SU-DHL-6 (cell line): ENCODE data around the gene CD2.

Experiments
- H2AFZ ChIP-seq: fragments of 200-600 bp; sonication (generic); 2 replicates; pipeline ENCODE4 v1.6.1; 2014; ENCODE audit warnings: low read depth, mild to moderate bottlenecking, moderate library complexity, mixed read lengths, antibody characterized with exemption, low read length; ENCODE audit not compliant: severe bottlenecking
- H3F3A ChIP-seq: fragments of 200-600 bp; shearing (Covaris generic); 2 replicates; pipeline ENCODE4 v1.6.0; 2016; ENCODE audit warnings: antibody characterized with exemption, mild to moderate bottlenecking; ENCODE audit not compliant: insufficient read depth
- H3K27ac ChIP-seq: fragments of 200-600 bp; sonication (generic); 2 replicates; pipeline ENCODE4 v1.5.1; 2016; ENCODE audit warnings: low read depth, mild to moderate bottlenecking, low read length, moderate library complexity, mixed read lengths
- H3K27me3 ChIP-seq: fragments of 200-600 bp; sonication (generic), shearing (Covaris generic); 2 replicates; pipeline ENCODE4 v1.6.0; 2014; ENCODE audit warnings: mild to moderate bottlenecking, low read length
- H3K36me3 ChIP-seq: fragments of 200-600 bp; sonication (generic); 2 replicates; pipeline ENCODE4 v1.6.1; 2014; ENCODE audit warnings: mild to moderate bottlenecking, low read length, mixed read lengths
- H3K4me2 ChIP-seq: fragments of 300-600, 200-600 bp; shearing (Covaris generic), sonication (generic); 2 replicates; pipeline ENCODE4 v1.6.0; 2014; ENCODE audit warnings: low read length, low read depth, mild to moderate bottlenecking; ENCODE audit not compliant: poor library complexity, severe bottlenecking
- H3K4me3 ChIP-seq: fragments of 200-600 bp; sonication (generic); 2 replicates; pipeline ENCODE4 v1.5.1; 2014; ENCODE audit warnings: antibody characterized with exemption, low read length, mild to moderate bottlenecking, mixed read lengths; ENCODE audit not compliant: insufficient read depth, poor library complexity, severe bottlenecking
- H3K79me2 ChIP-seq: fragments of 200-600 bp; sonication (generic); 2 replicates; pipeline ENCODE4 v1.6.1; 2014; ENCODE audit warnings: mild to moderate bottlenecking, low read length, moderate library complexity; ENCODE audit not compliant: insufficient read depth
- H3K9ac ChIP-seq: fragments of 200-600 bp; sonication (generic); 2 replicates; pipeline ENCODE4 v1.7.0; 2014; ENCODE audit warnings: mild to moderate bottlenecking, low read length
- H3K9me2 ChIP-seq: fragments of 200-600 bp; sonication (generic); replicated peaks from 2 replicates; pipeline ENCODE4 v1.6.1; 2014; ENCODE audit warnings: low read length; ENCODE audit not compliant: insufficient read depth
- H3K9me3 ChIP-seq: fragments of 200-600 bp; sonication (generic); 2 replicates; pipeline ENCODE4 v1.6.1; 2014; ENCODE audit warnings: low read length, mixed read lengths; ENCODE audit not compliant: insufficient read depth
- H4K20me1 ChIP-seq: fragments of 200-600 bp; sonication (generic); 2 replicates; pipeline ENCODE4 v1.6.1; 2014; ENCODE audit warnings: low read depth, mild to moderate bottlenecking, antibody characterized with exemption, low read length, moderate library complexity, mixed read lengths
- CTCF ChIP-seq: fragments of 200-600 bp; sonication (generic); IDR thresholded peaks from one replicate; pipeline ENCODE4 v1.5.1; 2017; ENCODE audit warnings: antibody characterized with exemption, mild to moderate bottlenecking, low read length, moderate library complexity; ENCODE audit not compliant: insufficient read depth, poor library complexity, severe bottlenecking
- EZH2phosphoT487 ChIP-seq: fragments of 200-600 bp; sonication (generic), shearing (Covaris generic); conservative IDR thresholded peaks from 2 replicates; pipeline ENCODE4 v1.6.1; 2018; ENCODE audit warnings: mild to moderate bottlenecking, antibody characterized with exemption, low read length, moderate library complexity, mixed read lengths

The CD2 gene

GRCh38 chr1:116763787-116764465 is 9.7 kb downstream of the CD2 start:
- no peak overlapping the region for H2AFZ ChIP-seq
- no peak overlapping the region for H3K4me3 ChIP-seq

GRCh38 chr1:116764466-116764898 is 10.3 kb downstream of the CD2 start:
- Histone ChIP-seq H3K79me2 (no peaks in the 10 kb centered on the region), H3K9me2 (no peaks in the 10 kb centered on the region), H3F3A (no peaks in the 10 kb centered on the region), H3K36me3 (no peaks in the 10 kb centered on the region), H2AFZ (no peak overlapping the region), H3K9me3 (no peaks in the 10 kb centered on the region), H3K27me3 (no peaks in the 10 kb centered on the region), H3K4me2 (no peak overlapping the region), H3K4me3 (no peak overlapping the region), H4K20me1 (no peaks in the 10 kb centered on the region), H3K9ac (no peak overlapping the region), H3K27ac (no peak overlapping the region)
- no peak for TF ChIP-seq EZH2phosphoT487
- TF ChIP-seq CTCF, result no peak

More at GRCh38 chr1:116763787-116764465, 9.7 kb downstream of the CD2 start:
- Histone ChIP-seq H3F3A (no peaks in the 10 kb centered on the region), H3K79me2 (no peaks in the 10 kb centered on the region), H3K9me3 (no peaks in the 10 kb centered on the region), H4K20me1 (no peaks in the 10 kb centered on the region), H3K4me2 (no peak overlapping the region), H3K27me3 (no peaks in the 10 kb centered on the region), H3K9ac (no peak overlapping the region), H3K27ac (no peak overlapping the region), H3K9me2 (no peaks in the 10 kb centered on the region), H3K36me3 (no peaks in the 10 kb centered on the region)
- no peak for TF ChIP-seq CTCF
- TF ChIP-seq EZH2phosphoT487, result no peak

GRCh38 chr1:116764906-116765862 is 11.0 kb downstream of the CD2 start:
- no peak overlapping the region for H3K27ac ChIP-seq
- H4K20me1 ChIP-seq, result no peaks in the 10 kb centered on the region
- H3K27me3 ChIP-seq, result no peaks in the 10 kb centered on the region
- no peak overlapping the region for H2AFZ ChIP-seq
- TF ChIP-seq EZH2phosphoT487 (no peak), CTCF (no peak)
- H3K4me3 ChIP-seq, result no peak overlapping the region
- H3K9me3 ChIP-seq, result no peaks in the 10 kb centered on the region
- no peaks in the 10 kb centered on the region for H3K9me2 ChIP-seq
- H3K79me2 ChIP-seq, result no peaks in the 10 kb centered on the region
- H3K9ac ChIP-seq, result no peak overlapping the region
- H3K36me3 ChIP-seq, result no peaks in the 10 kb centered on the region
- no peaks in the 10 kb centered on the region for H3F3A ChIP-seq
- no peak overlapping the region for H3K4me2 ChIP-seq
